HL-60 (cell line): ENCODE data around the gene MACF1.

Experiments used
- DNase-seq, 2 experiments: peaks; one replicate each; pipeline ENCODE4 v3.0.0-alpha.2; 2010 to 2020; ENCODE audit warnings: low read depth in 1 of 2, low spot score in 1 of 2
- H3K27ac ChIP-seq: fragments of 250-450 bp; sonication (Bioruptor Pico); replicated peaks from 2 replicates; pipeline ENCODE4 v1.5.1; 2020; ENCODE audit warnings: mild to moderate bottlenecking, moderate library complexity
- H3K27me3 ChIP-seq: fragments of 250-450 bp; sonication (Bioruptor Pico); 2 replicates; pipeline ENCODE4 v1.5.1; 2021; ENCODE audit warnings: mild to moderate bottlenecking, moderate library complexity; ENCODE audit not compliant: insufficient read depth, poor library complexity, severe bottlenecking
- H3K4me3 ChIP-seq: replicated peaks from 2 replicates; pipeline ENCODE4 v1.5.1; 2011; ENCODE audit warnings: mild to moderate bottlenecking, control low read depth, low read length; ENCODE audit not compliant: insufficient read depth
- CTCF ChIP-seq: IDR thresholded peaks from one replicate; pipeline ENCODE4 v1.5.1; 2011; ENCODE audit warnings: low read length, control low read depth, inconsistent platforms; ENCODE audit not compliant: insufficient read depth
- GABPA ChIP-seq: IDR thresholded peaks from 2 replicates; pipeline ENCODE4 v1.6.1; 2012; ENCODE audit warnings: low read depth
- POLR2AphosphoS5 ChIP-seq: IDR thresholded peaks from 2 replicates; pipeline ENCODE4 v1.6.1; 2012; ENCODE audit warnings: low read depth
- SPI1 ChIP-seq: IDR thresholded peaks from 2 replicates; pipeline ENCODE4 v1.6.1; 2012; ENCODE audit warnings: low read depth, mild to moderate bottlenecking, borderline replicate concordance
- long read RNA-seq: library from polyadenylated mRNA; unstranded; transcript quantifications from one replicate; pipeline ENCODE4 v2.0.0, GENCODE V29; 2020
- TF ChIP-seq, protein P1 (sequence below): IDR thresholded peaks from 2 replicates; pipeline ENCODE4 v1.6.1; 2012; ENCODE audit warnings: low read depth; ENCODE audit not compliant: insufficient replicate concordance

Gene MACF1
- long read RNA-seq, partial matches to known transcripts, result 27 of 67 reads
- long read RNA-seq, other reads (novel, unspliced or antisense), result 39 of 67 reads

- Histone ChIP-seq H3K27ac (peak within 1 kb of the TSS; percentile 74), H3K4me3 (peak within 1 kb of the TSS; percentile 41), H3K27me3 (no peaks in the 10 kb centered on the region)
- peak; percentile 11 for TF ChIP-seq CTCF
- TF ChIP-seq GABPA, result no peak
- peak; percentile 25; the same call in 1 of the 2 replicates for TF ChIP-seq POLR2AphosphoS5
- no peak for TF ChIP-seq SPI1
- TF ChIP-seq, protein P1, sequence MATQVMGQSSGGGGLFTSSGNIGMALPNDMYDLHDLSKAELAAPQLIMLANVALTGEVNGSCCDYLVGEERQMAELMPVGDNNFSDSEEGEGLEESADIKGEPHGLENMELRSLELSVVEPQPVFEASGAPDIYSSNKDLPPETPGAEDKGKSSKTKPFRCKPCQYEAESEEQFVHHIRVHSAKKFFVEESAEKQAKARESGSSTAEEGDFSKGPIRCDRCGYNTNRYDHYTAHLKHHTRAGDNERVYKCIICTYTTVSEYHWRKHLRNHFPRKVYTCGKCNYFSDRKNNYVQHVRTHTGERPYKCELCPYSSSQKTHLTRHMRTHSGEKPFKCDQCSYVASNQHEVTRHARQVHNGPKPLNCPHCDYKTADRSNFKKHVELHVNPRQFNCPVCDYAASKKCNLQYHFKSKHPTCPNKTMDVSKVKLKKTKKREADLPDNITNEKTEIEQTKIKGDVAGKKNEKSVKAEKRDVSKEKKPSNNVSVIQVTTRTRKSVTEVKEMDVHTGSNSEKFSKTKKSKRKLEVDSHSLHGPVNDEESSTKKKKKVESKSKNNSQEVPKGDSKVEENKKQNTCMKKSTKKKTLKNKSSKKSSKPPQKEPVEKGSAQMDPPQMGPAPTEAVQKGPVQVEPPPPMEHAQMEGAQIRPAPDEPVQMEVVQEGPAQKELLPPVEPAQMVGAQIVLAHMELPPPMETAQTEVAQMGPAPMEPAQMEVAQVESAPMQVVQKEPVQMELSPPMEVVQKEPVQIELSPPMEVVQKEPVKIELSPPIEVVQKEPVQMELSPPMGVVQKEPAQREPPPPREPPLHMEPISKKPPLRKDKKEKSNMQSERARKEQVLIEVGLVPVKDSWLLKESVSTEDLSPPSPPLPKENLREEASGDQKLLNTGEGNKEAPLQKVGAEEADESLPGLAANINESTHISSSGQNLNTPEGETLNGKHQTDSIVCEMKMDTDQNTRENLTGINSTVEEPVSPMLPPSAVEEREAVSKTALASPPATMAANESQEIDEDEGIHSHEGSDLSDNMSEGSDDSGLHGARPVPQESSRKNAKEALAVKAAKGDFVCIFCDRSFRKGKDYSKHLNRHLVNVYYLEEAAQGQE, result peak; percentile 27
- peak; percentile 60 to 68 for DNase-seq
Measured at GRCh38 chr1:39204441-39205081, at the start of gene MACF1. TSS of gene MACF1 (plus strand) at chr1:39204695. CDS start at chr1:39205023, 328 bp downstream.

GRCh38 chr1:39157304-39157703 lies 47.2 kb upstream of the MACF1 start:
- DNase-seq, result no peak
- peaks cover 18% of the 10 kb centered on the region for H3K27me3 ChIP-seq
- TF ChIP-seq, protein P1, result no peak
- TF ChIP-seq POLR2AphosphoS5 (no peak), SPI1 (no peak), GABPA (no peak), CTCF (no peak)
- H3K27ac ChIP-seq, result no peak overlapping the region
- no peak overlapping the region for H3K4me3 ChIP-seq

DNA sequence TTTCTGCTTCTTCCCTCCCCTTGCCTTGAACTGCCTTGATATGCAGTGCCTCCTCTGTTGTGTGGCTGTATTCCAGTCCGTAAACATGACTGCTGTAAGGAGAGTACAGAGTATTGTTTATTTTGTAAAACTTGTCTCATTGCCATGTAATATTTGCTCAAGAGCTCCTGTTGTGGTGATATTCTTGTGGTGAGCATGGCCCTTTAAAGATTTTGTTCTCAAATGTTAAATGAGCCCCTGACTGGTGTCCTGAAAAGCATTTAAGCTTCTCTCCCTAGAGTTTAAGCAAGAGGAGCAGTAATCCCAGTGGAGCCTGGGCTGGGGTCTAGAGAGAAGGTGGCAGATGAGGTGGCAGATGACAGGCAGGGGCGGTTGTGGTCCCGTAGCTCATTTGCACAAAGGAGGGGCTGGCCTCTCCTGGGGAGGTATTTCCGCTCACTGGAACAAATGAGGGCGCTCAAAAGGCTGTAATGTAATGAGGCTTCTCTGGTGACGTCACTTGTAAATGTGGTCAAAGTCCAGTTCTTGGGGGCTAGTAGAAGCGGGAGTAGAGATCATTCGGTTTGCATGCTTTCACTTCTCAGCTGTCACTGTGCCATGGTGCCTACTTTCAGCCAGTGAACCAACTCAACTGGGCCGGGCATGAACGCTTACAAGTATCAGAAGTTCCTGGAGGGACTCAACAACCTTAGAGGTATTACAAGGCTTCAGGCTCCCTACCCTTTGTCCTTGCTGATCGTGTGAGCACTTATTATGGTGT lies 46.0 kb upstream of the MACF1 start:
- no peak for DNase-seq
- H3K27ac ChIP-seq, result no peak overlapping the region
- no peak for TF ChIP-seq CTCF
- TF ChIP-seq GABPA, result no peak
- TF ChIP-seq, protein P1, result no peak
- TF ChIP-seq POLR2AphosphoS5, result no peak
- TF ChIP-seq SPI1, result no peak
- H3K27me3 ChIP-seq, result peaks cover 17% of the 10 kb centered on the region
- H3K4me3 ChIP-seq, result no peak overlapping the region
